Measurements from ENCODE around the gene TAF1L.

- no peak for TF ChIP-seq CTCF (conservative IDR thresholded peaks at IDR 0.05)
- TF ChIP-seq ZFX (IDR thresholded peaks at IDR 0.05) = no peak
Observed at GRCh38 chr9:32580631-32581300, 54.7 kb downstream of the TAF1L start.

Measured in C4-2B (cell line).